HG03575 (cell line): Measurements from ENCODE around the gene ACTR5.

ENCODE experiments used
- ATAC-seq: cut with Tn5 transposase; IDR thresholded peaks from one replicate; pipeline ENCODE4 v1.9.1; 2021; ENCODE audit not compliant: unreplicated experiment, insufficient number of reproducible peaks, low FRiP score; ENCODE audit errors: extremely low read depth

ACTR5 gene

GRCh38 chr20:38728191-38728781 lies 20.0 kb upstream of the ACTR5 start:
- ATAC-seq, result no peak

DNA sequence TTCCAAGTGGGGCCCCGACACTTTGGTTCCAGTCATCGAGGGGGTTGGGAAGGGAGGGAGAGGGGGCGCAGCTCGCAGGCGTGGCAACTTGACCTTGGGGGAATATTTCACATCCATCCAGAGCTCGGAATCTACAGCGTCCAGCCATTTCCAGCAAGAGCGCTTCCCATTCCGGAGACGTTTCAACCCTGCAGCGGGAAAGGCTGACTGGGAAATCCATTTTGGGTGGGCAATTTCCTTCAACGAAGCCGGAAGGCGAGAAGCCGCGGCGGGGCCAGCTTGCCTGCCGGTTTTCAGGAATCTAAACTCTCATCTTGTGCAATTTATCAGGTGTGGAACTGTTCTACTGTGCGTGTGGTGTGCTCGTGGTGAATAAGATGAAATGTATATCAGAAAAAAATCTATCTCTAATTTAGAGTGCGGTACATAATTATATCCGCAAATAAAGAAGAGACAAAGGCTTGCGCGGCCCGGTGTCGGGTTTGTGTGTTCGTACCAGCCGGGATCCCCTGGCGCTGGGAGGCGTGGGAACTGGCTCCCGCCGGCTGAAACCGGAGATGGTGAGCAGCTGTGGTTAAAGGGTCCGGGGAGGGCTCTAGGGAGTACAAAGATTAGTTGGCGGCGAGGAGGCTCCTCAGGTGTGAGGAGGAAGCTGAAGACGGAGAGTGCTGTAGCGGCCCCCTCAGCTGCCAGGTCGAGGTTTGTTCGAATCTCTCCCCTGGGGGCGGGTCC lies 19.2 kb upstream of the ACTR5 start:
- ATAC-seq, result no peak

- no peak for ATAC-seq
Measured at GRCh38 chr20:38729767-38730166, 18.5 kb upstream of the ACTR5 start.

DNA sequence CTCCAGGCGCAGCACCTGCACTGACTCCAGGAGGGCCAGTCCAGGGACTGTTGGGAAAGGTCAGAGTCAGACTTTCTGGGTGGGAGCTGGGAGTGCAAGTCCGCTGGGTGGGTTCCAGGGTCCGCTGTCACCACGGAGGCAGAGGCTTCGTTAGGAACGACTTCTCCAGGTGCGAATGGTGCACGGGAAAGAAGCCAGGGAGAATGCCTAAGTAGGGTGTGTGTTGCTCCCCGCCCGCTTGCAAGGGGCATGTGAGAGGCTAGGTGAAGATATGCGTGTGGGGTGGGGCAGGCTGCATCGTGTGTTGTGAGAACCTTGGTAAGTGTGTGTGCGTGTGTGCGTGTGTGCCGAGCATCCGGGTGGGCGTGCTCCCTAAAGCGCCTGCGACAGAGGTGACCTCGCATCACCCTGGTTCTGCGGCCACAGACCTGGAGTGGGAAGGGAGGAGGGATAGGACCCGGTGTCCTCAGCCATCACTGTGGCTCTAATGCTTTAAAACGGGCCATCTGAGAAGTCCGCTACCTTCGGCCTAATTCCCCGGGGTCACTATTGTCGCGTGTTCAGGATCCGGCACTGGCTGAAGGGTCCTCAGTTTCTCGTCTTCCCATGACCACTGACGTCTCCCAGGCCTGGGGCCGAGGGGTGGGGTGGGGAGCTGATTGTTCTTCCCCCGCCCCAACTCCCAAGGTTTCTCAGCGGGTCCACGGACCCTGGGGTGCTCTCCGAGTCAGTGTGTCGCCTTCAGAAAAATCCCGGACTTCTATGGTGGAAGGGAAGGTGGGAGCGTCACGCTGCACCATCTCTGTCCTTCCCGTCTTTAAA lies 17.9 kb upstream of the ACTR5 start:
- ATAC-seq, result no peak

DNA sequence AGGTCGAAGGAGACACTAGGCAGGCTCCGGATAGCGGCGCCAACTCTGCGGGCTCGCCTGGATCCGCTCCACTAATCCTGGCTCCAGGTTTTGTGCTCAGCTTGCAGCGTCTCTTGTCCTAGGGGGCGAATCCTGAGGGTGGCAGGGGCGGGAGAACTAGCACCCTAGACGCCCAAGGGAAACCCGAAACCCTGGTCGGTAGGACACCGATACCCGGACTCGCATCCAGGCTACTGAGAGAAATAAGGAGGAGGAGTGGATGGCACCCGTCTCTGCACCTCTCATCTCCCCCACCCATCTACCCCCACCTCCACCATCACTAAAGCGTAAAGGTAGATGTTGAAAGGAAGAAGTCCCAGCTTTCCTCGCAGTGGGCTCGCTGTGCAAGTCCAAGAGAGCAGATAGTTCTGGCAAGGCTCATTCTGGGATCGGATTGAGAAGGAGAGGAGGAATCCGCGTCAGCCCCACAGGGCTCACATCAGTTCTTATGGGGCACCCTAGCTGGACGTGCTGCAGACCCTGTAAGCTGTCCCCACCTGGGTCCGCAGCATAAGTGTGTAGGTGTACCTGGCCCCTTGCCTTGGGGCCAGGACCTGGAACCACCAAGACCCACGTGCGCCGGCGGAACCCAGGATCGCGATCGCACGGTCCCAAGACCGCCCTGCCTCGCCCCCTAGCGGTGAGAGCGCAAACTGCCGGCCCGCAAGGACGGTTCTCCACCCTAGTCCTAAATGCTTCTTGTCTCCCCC lies 17.1 kb upstream of the ACTR5 start:
- ATAC-seq, result no peak

- ATAC-seq, result no peak
Measured at GRCh38 chr20:38731738-38732113, 16.5 kb upstream of the ACTR5 start.

DNA sequence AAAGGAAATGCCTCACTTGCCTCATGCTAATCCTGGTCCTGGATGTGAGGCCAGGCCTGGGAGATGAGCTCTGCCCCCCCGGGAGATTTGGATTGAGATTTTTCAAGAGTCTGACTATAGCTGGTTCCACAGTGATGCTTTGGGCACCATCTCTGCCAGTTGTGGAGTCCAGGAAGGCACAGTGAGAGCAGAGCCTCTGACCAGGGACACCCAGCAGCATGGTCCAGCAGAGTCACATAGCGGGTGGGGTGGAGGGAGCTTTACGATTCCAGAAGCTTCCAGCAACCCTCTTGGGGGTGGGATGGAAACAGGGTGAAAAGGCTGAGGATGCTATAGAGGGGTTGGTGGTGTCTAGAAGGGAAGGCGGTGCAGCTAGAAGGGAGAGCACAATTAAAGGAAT lies 15.3 kb upstream of the ACTR5 start:
- ATAC-seq, result no peak

DNA sequence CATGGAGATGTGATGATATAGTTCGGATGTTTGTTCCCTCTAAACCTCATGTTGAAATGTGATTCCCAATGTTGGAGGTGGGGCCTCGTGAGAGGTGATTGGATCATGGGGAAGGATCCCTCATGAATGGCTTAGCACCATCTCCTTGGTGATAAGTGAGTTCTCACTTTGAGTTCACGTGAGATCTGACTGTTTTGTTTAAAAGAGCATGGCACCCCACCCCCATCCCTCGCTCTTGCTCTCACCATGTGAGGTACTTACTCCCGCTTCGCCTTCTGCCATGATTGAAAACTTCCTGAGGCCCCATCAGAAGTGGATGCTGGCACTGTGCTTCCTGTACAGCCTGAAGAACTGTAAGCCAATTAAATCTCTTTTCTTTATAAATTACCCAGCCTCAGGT lies 13.1 kb upstream of the ACTR5 start:
- no peak for ATAC-seq

DNA sequence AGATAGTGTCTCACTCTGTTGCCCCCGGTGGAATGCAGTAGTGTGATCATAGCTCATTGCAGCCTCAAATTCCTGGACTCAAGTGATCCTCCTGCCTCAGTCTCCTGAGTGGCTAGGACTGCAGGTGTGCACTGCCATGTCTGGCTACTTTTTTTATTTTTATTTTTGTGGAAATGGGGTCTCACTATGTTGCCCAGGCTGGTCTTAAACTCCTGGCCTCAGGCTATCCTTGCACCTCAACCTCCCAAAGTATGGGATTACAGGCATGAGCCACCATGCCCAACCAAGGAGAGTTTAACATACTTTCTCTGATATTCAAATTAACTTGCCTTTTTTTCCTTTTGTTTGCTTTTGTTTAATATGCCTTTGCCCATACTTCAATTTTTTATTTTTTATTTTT lies 10.4 kb upstream of the ACTR5 start:
- ATAC-seq, result no peak

GRCh38 chr20:38745757-38746156 lies 2.5 kb upstream of the ACTR5 start:
- no peak for ATAC-seq

- ATAC-seq, result no peak
Measured at GRCh38 chr20:38747495-38748096, 664 bp upstream of the ACTR5 start.

GRCh38 chr20:38748861-38749149 lies 545 bp downstream of the ACTR5 start:
- ATAC-seq, result no peak

DNA sequence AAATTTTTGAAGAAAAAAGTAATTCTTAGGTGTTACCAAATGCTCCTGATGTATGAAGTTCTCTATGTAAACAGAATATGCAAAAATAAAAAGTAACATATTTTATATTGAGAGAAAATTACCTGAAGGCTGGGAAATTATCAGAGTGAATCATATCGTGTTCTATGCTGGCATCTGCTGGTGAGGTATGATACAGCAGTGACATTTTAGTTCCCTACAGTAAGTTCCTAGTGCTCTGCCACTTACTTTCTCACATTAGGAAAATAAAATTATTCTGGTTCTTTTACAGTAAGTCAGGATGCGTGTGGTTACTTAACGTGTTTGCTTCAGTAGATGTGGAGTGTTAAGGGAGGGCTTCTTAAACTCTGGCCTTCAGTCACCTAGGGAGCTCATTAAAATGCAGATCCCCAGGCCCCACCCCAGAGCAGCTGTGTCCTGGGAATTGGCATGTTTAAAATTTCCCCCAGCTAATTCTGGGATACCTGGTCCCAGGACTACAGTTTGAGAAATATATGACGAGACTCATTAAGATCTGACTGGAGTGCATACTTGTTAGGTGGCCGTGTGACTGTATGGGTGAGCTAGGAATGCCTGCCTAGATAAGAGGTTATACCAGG lies 3.2 kb downstream of the ACTR5 start:
- no peak for ATAC-seq

DNA sequence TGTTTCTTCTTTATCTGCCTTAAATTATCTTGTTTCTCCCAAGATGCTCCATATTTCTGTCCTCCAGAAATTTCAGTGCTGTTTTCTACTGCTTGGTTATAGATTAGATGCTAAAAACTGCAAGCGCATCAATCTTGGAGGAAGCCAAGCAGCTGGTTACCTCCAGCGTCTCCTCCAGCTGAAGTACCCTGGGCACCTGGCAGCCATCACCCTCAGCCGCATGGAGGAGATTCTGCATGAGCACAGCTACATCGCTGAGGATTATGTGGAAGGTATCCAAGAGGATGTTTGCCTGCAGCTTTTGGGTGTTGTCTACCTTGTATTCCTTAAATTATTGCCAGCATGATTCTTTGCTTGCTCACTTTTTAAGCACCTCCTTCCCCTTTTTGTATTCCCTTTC lies 3.8 kb downstream of the ACTR5 start:
- ATAC-seq, result no peak

- ATAC-seq, result no peak
Measured at GRCh38 chr20:38754924-38755323, 6.7 kb downstream of the ACTR5 start.

DNA sequence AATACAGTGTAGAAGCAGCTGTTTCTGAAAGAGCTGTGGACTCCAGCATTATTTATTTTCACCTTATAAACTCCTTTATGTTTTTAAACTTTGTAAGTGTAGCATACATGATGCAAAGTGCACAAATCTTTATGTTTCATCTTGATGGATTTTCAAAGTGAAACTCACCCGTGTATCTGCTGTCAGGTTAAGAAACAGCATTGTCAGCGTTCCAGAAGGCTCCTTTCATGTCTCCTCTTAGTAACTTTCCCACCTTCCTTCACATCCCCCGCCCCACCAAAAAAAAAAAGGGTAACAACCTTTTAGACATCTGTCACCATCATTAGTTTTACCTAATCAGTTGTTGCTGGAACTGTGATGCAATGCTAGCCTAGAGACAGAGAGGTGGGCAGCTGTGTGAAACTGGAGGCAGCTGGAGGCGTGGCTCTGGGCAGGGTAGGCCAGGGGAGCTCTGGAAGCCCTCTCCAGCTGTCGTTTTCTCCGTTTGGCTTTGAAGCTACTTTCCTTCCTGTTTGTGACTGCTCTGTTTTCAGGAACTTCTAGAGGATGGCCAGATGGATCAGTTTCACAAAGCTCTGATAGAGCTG lies 7.2 kb downstream of the ACTR5 start:
- ATAC-seq, result no peak

GRCh38 chr20:38757145-38757775 lies 9.0 kb downstream of the ACTR5 start:
- no peak for ATAC-seq

GRCh38 chr20:38759106-38759505 lies 10.8 kb downstream of the ACTR5 start:
- no peak for ATAC-seq
